Ishikawa (cell line): ENCODE measurements around the gene STOML1.
A peak's percentile ranks its signal among the peaks of the same experiment; 100 is the strongest.

Experiments used
- CEBPB ChIP-seq: IDR thresholded peaks from 2 replicates; pipeline ENCODE4 v1.6.1; 2012
- CREB1 ChIP-seq: IDR thresholded peaks from 2 replicates; pipeline ENCODE4 v1.6.1; 2012; ENCODE audit warnings: low read depth
- EGR1 ChIP-seq: IDR thresholded peaks from 2 replicates; pipeline ENCODE4 v1.6.1; 2012
- EP300 ChIP-seq: IDR thresholded peaks from 2 replicates; pipeline ENCODE4 v1.6.1; 2012; ENCODE audit warnings: borderline replicate concordance
- FOXM1 ChIP-seq: IDR thresholded peaks from 2 replicates; pipeline ENCODE4 v1.6.1; 2012; ENCODE audit warnings: low read depth, borderline replicate concordance
- NFIC ChIP-seq: IDR thresholded peaks from 2 replicates; pipeline ENCODE4 v1.6.1; 2012
- RAD21 ChIP-seq: IDR thresholded peaks from 2 replicates; pipeline ENCODE4 v1.6.1; 2012; ENCODE audit warnings: low read depth
- TAF1 ChIP-seq: IDR thresholded peaks from 2 replicates; pipeline ENCODE4 v1.6.1; 2012; ENCODE audit warnings: low read depth, mild to moderate bottlenecking
- TCF12 ChIP-seq: IDR thresholded peaks from 2 replicates; pipeline ENCODE4 v1.6.1; 2012; ENCODE audit warnings: low read depth
- TEAD4 ChIP-seq: IDR thresholded peaks from 2 replicates; pipeline ENCODE4 v1.6.1; 2012
- USF1 ChIP-seq: IDR thresholded peaks from 2 replicates; pipeline ENCODE4 v1.6.1; 2012
- YY1 ChIP-seq: IDR thresholded peaks from 2 replicates; pipeline ENCODE4 v1.6.1; 2012; ENCODE audit warnings: low read depth
- ZBTB7A ChIP-seq: IDR thresholded peaks from 2 replicates; pipeline ENCODE4 v1.6.1; 2012; ENCODE audit warnings: low read depth
- TF ChIP-seq, protein P1 (sequence below): IDR thresholded peaks from 2 replicates; pipeline ENCODE4 v1.6.1; 2012
- TF ChIP-seq, protein P2 (sequence below): IDR thresholded peaks from 2 replicates; pipeline ENCODE4 v1.6.1; 2012; ENCODE audit warnings: low read depth, mild to moderate bottlenecking

STOML1 gene

GRCh38 chr15:73985101-73985873 lies 6.8 kb downstream of the STOML1 start:
- TF ChIP-seq EP300 (no peak), NFIC (no peak), TCF12 (0 out of 2 replicates have a peak, but pooled peaks have one; percentile 31)

DNA sequence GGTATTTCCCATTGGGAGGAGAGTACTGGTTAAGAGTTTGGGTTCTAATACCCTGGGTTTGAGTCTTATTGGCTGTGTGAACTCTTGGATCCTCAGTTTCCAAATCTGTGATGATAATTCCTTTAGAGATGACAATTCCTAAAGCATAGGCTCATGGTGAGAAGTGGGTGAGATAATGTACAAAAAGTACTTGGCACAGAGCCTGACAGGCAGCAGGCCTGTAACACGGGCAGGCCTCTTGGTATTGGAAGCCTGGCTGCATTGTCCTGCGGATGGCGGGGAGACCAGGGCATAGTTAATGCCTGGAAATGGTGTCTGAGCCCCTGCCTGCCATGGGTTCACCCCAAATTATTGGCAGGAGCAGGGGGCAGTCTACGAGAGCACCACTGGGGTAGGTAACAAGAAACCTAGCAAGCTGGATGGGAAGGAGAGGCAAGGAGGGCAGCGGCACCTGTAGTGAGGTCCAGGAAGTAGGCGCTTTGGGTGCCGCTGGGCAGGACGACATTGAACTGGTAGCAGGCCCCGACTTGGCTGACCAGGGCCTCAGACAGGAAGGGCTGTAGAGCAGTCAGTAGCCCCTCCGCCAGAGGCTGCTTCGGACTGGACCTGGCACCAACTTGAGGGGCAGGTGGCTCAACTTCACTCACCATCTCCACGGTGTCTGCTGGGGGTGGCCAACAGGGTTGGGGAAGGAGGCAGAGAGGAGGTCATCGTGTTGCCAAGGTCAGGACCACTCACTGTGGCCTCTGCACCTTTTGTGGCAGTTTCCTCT lies 7.7 kb downstream of the STOML1 start:
- no peak for TF ChIP-seq EP300
- TF ChIP-seq NFIC, result 0 out of 2 replicates have a peak, but pooled peaks have one; percentile 19

DNA sequence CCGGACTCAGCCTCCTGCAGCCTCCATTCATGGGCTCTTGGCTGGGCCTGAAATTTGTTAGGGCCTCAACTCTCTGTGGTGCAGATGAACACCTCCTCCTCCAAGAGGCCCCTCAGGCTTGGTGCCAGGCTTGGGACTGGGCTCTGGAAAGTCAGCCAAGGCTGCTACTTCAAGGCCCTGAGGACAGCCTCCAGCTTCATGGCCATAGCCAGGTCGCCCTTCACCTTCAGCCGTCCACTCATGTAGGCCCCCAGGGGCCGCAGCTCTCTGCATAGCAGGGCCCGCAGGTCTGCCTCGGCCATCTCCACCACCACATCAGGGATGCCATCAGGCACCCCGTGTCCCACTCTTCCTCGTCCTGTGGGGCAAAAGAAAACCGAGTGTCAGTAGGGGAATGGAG lies 8.3 kb downstream of the STOML1 start:
- TF ChIP-seq, protein P1, sequence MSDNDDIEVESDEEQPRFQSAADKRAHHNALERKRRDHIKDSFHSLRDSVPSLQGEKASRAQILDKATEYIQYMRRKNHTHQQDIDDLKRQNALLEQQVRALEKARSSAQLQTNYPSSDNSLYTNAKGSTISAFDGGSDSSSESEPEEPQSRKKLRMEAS, result no peak
- TF ChIP-seq CREB1 (no peak), TCF12 (no peak), YY1 (no peak), CEBPB (no peak), ZBTB7A (no peak), RAD21 (no peak), TEAD4 (no peak), NFIC (no peak), EGR1 (no peak), USF1 (no peak), FOXM1 (no peak), TAF1 (no peak), EP300 (no peak)
- TF ChIP-seq, protein P2, sequence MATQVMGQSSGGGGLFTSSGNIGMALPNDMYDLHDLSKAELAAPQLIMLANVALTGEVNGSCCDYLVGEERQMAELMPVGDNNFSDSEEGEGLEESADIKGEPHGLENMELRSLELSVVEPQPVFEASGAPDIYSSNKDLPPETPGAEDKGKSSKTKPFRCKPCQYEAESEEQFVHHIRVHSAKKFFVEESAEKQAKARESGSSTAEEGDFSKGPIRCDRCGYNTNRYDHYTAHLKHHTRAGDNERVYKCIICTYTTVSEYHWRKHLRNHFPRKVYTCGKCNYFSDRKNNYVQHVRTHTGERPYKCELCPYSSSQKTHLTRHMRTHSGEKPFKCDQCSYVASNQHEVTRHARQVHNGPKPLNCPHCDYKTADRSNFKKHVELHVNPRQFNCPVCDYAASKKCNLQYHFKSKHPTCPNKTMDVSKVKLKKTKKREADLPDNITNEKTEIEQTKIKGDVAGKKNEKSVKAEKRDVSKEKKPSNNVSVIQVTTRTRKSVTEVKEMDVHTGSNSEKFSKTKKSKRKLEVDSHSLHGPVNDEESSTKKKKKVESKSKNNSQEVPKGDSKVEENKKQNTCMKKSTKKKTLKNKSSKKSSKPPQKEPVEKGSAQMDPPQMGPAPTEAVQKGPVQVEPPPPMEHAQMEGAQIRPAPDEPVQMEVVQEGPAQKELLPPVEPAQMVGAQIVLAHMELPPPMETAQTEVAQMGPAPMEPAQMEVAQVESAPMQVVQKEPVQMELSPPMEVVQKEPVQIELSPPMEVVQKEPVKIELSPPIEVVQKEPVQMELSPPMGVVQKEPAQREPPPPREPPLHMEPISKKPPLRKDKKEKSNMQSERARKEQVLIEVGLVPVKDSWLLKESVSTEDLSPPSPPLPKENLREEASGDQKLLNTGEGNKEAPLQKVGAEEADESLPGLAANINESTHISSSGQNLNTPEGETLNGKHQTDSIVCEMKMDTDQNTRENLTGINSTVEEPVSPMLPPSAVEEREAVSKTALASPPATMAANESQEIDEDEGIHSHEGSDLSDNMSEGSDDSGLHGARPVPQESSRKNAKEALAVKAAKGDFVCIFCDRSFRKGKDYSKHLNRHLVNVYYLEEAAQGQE, result no peak

GRCh38 chr15:73983211-73983727 lies 8.8 kb downstream of the STOML1 start:
- TF ChIP-seq YY1 (peak; percentile 65), TAF1 (0 out of 2 replicates have a peak, but pooled peaks have one; percentile 20), TCF12 (peak; percentile 87), ZBTB7A (0 out of 2 replicates have a peak, but pooled peaks have one; percentile 61), FOXM1 (peak; percentile 52; the same call in 1 of the 2 replicates), NFIC (peak; percentile 99), EGR1 (no peak), USF1 (peak; percentile 17; the same call in 1 of the 2 replicates), RAD21 (no peak; the same call in 1 of the 2 replicates), TEAD4 (peak; percentile 80), EP300 (peak; percentile 89), CREB1 (no peak), CEBPB (peak; percentile 28; the same call in 1 of the 2 replicates)
- TF ChIP-seq, protein P2, result no peak; the same call in 1 of the 2 replicates
- TF ChIP-seq, protein P1, result peak; percentile 87

DNA sequence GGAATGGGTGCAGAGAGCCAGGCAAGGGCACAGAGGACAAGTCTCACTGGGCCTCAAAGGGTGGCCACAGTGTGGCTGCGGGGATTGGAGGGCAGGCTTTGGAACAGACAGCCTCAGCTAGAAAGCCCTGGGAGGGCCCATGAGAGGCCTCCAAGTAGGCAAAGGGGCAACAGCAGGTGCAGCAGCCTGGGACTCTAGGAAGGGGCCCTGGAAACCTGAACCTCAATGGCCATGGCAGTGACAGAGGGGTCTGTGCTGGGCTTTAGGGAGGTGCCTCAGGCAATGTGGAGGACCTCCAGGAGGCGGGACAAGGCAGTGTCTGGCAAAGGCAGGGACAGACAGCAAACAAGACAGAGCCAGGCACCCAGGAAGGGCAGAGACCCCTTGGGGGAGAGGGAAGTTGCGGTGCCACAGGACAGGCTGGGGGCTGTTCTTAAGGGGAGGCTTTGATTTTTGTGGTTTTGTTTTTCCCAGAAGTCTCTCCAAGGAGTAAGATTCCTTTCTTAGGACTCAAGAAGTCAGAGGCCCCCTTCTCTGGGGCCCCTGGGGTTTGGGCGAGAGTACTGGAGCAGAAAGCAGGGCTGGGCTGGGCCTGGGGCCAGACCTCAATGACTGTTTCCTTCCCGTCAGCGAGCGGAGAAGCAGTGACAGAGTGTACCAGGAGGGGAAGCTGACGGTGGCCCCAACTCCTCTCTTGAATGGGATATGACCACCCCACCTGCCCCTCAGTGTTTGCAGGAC lies 9.7 kb downstream of the STOML1 start:
- TF ChIP-seq NFIC (peak; percentile 97), YY1 (no peak), TCF12 (peak; percentile 86), EGR1 (no peak), EP300 (peak; percentile 71; the same call in 1 of the 2 replicates), ZBTB7A (peak; percentile 93; the same call in 1 of the 2 replicates), USF1 (no peak), TAF1 (no peak; the same call in 1 of the 2 replicates), CREB1 (no peak), RAD21 (peak; percentile 9; the same call in 1 of the 2 replicates), CEBPB (peak; percentile 26; the same call in 1 of the 2 replicates), TEAD4 (peak; percentile 59), FOXM1 (peak; percentile 72; the same call in 1 of the 2 replicates)
- TF ChIP-seq, protein P1, result peak; percentile 47
- TF ChIP-seq, protein P2, result no peak
